Ramos (cell line): Measurements from ENCODE around the gene BPIFB2.

ENCODE experiments used
- in situ Hi-C: fragments of 300-500 bp; cut with MboI; formaldehyde crosslinking; loops from one replicate; pipeline ENCODE4 v1.14.3; 2022; ENCODE audit warnings: low sequenced_read_pairs; ENCODE audit not compliant: unreplicated experiment

The BPIFB2 gene

GRCh38 chr20:32983459-32984112 lies 23.9 kb upstream of the BPIFB2 start:
- in situ Hi-C loops: no loop called here

- in situ Hi-C loops: no loop called here
Measured at GRCh38 chr20:32984196-32984595, 23.3 kb upstream of the BPIFB2 start.

GRCh38 chr20:32984631-32985354 lies 22.7 kb upstream of the BPIFB2 start:
- in situ Hi-C loops: no loop called here

- in situ Hi-C loops: no loop called here
Measured at GRCh38 chr20:32985596-32985995, 21.9 kb upstream of the BPIFB2 start.

- in situ Hi-C loops: no loop called here
Measured at GRCh38 chr20:32986331-32986966, 21.1 kb upstream of the BPIFB2 start.

GRCh38 chr20:32987044-32987825 lies 20.3 kb upstream of the BPIFB2 start:
- in situ Hi-C loops: no loop called here

- in situ Hi-C loops: no loop called here
Measured at GRCh38 chr20:32988008-32988407, 19.5 kb upstream of the BPIFB2 start.

- in situ Hi-C loops: no loop called here
Measured at GRCh38 chr20:32989507-32990283, 17.8 kb upstream of the BPIFB2 start.

- in situ Hi-C loops: no loop called here
Measured at GRCh38 chr20:32990426-32990825, 17.1 kb upstream of the BPIFB2 start.

GRCh38 chr20:32991383-32991782 lies 16.1 kb upstream of the BPIFB2 start:
- in situ Hi-C loops: no loop called here

- in situ Hi-C loops: no loop called here
Measured at GRCh38 chr20:32991792-32992641, 15.5 kb upstream of the BPIFB2 start.

- in situ Hi-C loops: no loop called here
Measured at GRCh38 chr20:32993496-32994050, 13.9 kb upstream of the BPIFB2 start.

- in situ Hi-C loops: no loop called here
Measured at GRCh38 chr20:32995802-32996201, 11.7 kb upstream of the BPIFB2 start.

- in situ Hi-C loops: no loop called here
Measured at GRCh38 chr20:32997431-32997830, 10.1 kb upstream of the BPIFB2 start.

- in situ Hi-C loops: no loop called here
Measured at GRCh38 chr20:32999603-33000250, 7.8 kb upstream of the BPIFB2 start.

- in situ Hi-C loops: no loop called here
Measured at GRCh38 chr20:33000802-33001466, 6.6 kb upstream of the BPIFB2 start.

- in situ Hi-C loops: no loop called here
Measured at GRCh38 chr20:33002087-33002808, 5.3 kb upstream of the BPIFB2 start.
